H1 (cell line): ENCODE results near the gene FSD1. TPM values are rescaled to one million over a fixed set of nuclear protein-coding genes. Genes with fewer than 3 reads are reported as not detected.

ENCODE experiments used
- BACH1 ChIP-seq: IDR thresholded peaks from 2 replicates; pipeline ENCODE4 v1.6.1; 2012; ENCODE audit warnings: low read length, improper control_type of control experiment
- CBX5 ChIP-seq: fragments of 300-800, 300-1000 bp; sonication (generic); IDR thresholded peaks from 2 replicates; pipeline ENCODE4 v1.7.1; 2016; ENCODE audit warnings: antibody characterized with exemption, low read length, low read depth
- E2F6 ChIP-seq: IDR thresholded peaks from 2 replicates; pipeline ENCODE4 v1.6.1; 2012; ENCODE audit warnings: inconsistent platforms
- KDM4A ChIP-seq: IDR thresholded peaks from one replicate; pipeline ENCODE4 v1.7.1; 2012; ENCODE audit warnings: low read depth, mild to moderate bottlenecking, moderate library complexity, low read length, inconsistent platforms; ENCODE audit not compliant: severe bottlenecking
- SIN3A ChIP-seq, 2 experiments: IDR thresholded peaks in 1 of 2; conservative IDR thresholded peaks in 1 of 2; 2 replicates each; pipeline ENCODE4 v1.6.1; 2011 to 2012; ENCODE audit warnings: low read length in 2 of 2, improper control_type of control experiment in 1 of 2, low read depth in 1 of 2, mild to moderate bottlenecking in 1 of 2
- SP4 ChIP-seq: IDR thresholded peaks from 2 replicates; pipeline ENCODE4 v1.6.1; 2012; ENCODE audit warnings: low read length, inconsistent platforms
- TCF12 ChIP-seq: IDR thresholded peaks from 2 replicates; pipeline ENCODE4 v1.6.1; 2011; ENCODE audit warnings: low read depth, mild to moderate bottlenecking, low read length
- polyA plus RNA-seq, 7 experiments: library from polyadenylated mRNA; depleted of rRNA in 3 of 7; stranded (reverse) in 5 of 7; unstranded in 2 of 7; fragments of >200 nt in 5 of 7; fragments of 200-250 nt in 2 of 7; gene quantifications; 1 replicate in 5 of 7; 2 replicates in 1 of 7; 4 replicates in 1 of 7; pipeline versions ENCODE4 v1.2.1 to v1.2.3, GENCODE V29; 2011 to 2013; ENCODE audit warnings: missing spikeins in 2 of 7, mixed read lengths in 2 of 7
- total RNA-seq: library from RNA; stranded (reverse); fragmentation: NEBNext Ultra II Directional; extraction: Animal tissue kit (Norgen Biotek cat#: 25700); gene quantifications from 2 replicates; pipeline ENCODE4 v1.2.1, GENCODE V29; 2021

Gene FSD1
- total and polyA plus RNA-seq, 2 of the 8 experiments (the other 6 are each of a cell fraction or from before 2014, with no cell fraction given) = 58.8 to 181 TPM

DNA sequence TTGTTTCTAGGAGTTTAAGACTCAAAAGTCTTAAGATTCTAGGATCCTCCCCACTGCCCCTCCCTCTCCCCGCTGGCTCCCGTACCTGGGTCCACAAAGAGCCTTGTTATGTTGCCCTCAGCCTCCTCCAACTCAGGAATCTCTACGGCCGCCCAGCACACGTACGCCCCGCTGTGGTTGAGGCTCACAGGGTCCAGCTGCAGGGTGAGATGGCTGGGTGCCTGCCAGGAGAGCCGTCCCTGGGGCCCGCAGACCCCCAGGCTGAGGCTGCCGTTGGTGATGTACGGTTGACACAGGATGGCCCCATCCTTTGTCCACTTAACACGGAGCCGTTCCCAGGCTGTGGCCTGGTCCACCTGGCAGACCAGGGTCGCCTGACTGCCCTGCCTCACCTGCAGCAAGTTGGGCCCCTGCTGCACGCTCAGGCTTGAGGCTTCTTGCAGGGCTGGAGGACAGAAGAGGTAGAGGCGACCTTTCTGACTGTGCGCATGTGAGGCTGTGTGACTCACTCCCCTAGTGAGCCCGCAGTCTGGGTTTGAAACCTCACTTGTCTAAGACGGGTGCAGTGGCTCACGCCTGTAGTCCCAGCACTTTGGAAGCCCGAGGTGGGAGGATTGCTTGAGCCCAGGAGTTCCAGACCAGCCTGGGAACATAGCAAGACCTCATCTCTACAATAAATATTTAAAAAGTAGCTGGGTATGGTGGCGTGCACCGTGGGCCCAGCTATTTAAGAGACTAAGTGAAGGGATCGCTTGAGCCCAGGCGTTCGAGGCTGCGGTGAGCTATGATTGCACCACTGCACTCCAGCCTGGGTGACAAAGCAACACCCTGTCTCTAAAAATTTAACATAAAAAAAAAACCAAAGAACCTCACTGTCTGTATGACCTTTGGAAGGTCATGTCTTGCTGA is 6.2 kb upstream of the FSD1 start (continued):
- TF ChIP-seq E2F6 (no peak), KDM4A (no peak), BACH1 (no peak), CBX5 (no peak), SP4 (no peak), TCF12 (no peak), SIN3A (conservative IDR thresholded peaks at IDR 0.05 in 1 of 2, IDR thresholded peaks at IDR 0.05 in 1 of 2; ENCODE audit: low read depth in 1 of 2, low read length in 2 of 2) (no peak)
